ENCODE results near the gene ODAD3. TPM values are rescaled to one million over a fixed set of nuclear protein-coding genes. Genes with fewer than 3 reads are reported as not detected.
"Not testable (repeated sequence)": the region's sequence is repeated elsewhere in the genome, so short reads cannot be mapped to it uniquely, and the experiment has no call there.

Gene ODAD3
- total RNA-seq, 1 donor from 2014 or later, result not detected

- no peaks in the 10 kb centered on the region for H3K9me3 ChIP-seq
- no peaks in the 10 kb centered on the region for H3K27me3 ChIP-seq
- DNase-seq (ENCODE audit: low spot score in 2 of 2), result no peak
- peaks cover 12 to 14% of the 10 kb centered on the region in 2 donors for H3K4me1 ChIP-seq
- no peak overlapping the region for H3K27ac ChIP-seq
- no peak overlapping the region for H3K4me3 ChIP-seq
- no peak for TF ChIP-seq CTCF (IDR thresholded peaks at IDR 0.05)
- intact Hi-C loops (cut with DNase I), result no loop called here
- H3K36me3 ChIP-seq, result peaks cover 44 to 49% of the 10 kb centered on the region in 2 donors
These were observed 3.0 kb upstream of the ODAD3 start for GRCh38 chr19:11437955-11438354.

GRCh38 chr19:11435833-11436313, 952 bp upstream of the ODAD3 start:
- peak overlapping the region; percentile 82 to 93 for H3K4me3 ChIP-seq
- TF ChIP-seq CTCF (IDR thresholded peaks at IDR 0.05), result no peak
- H3K9me3 ChIP-seq, result no peaks in the 10 kb centered on the region
- no peak for DNase-seq (ENCODE audit: low spot score in 2 of 2)
- peaks cover 28 to 29% of the 10 kb centered on the region in 2 donors for H3K36me3 ChIP-seq
- H3K27me3 ChIP-seq, result no peaks in the 10 kb centered on the region
- intact Hi-C loops (cut with DNase I), result loop anchor here (1.0 to 2.0 kb wide), 5 partner anchors 14 to 90 kb away; partner anchors contain the start of genes CCDC159, SWSAP1, TMEM205 and ZNF653
- H3K4me1 ChIP-seq, result peaks cover 12 to 14% of the 10 kb centered on the region in 2 donors
- peak overlapping the region; percentile 26 to 46 for H3K27ac ChIP-seq

GRCh38 chr19:11434703-11435056, 241 bp downstream of the ODAD3 start:
- H3K4me3 ChIP-seq, result peak overlapping the region; percentile 82 to 93
- intact Hi-C loops (cut with DNase I), result loop anchor here (1.0 to 2.0 kb wide), 5 partner anchors 12 to 88 kb away; partner anchors contain the start of genes CCDC159, SWSAP1, TMEM205 and ZNF653
- peak overlapping the region; percentile 73 to 80 for H3K27ac ChIP-seq
- TF ChIP-seq CTCF (IDR thresholded peaks at IDR 0.05), result no peak
- DNase-seq (ENCODE audit: low spot score in 2 of 2), result no peak
- H3K36me3 ChIP-seq, result peaks cover 18 to 20% of the 10 kb centered on the region in 2 donors
- no peaks in the 10 kb centered on the region for H3K27me3 ChIP-seq
- H3K4me1 ChIP-seq, result peaks cover 12 to 14% of the 10 kb centered on the region in 2 donors
- H3K9me3 ChIP-seq, result no peaks in the 10 kb centered on the region

GRCh38 chr19:11433526-11433925, 1.4 kb downstream of the ODAD3 start:
- H3K27me3 ChIP-seq; H3K27ac ChIP-seq; DNase-seq (ENCODE audit: low spot score in 2 of 2); H3K9me3 ChIP-seq; intact Hi-C loops (cut with DNase I); H3K4me3 ChIP-seq: not testable (repeated sequence)
- Histone ChIP-seq H3K36me3 (peaks cover 11 to 13% of the 10 kb centered on the region in 2 donors), H3K4me1 (peaks cover 12 to 14% of the 10 kb centered on the region in 2 donors)

- no peak for TF ChIP-seq CTCF (IDR thresholded peaks at IDR 0.05)
- intact Hi-C loops (cut with DNase I), result no loop called here
- Histone ChIP-seq H3K36me3 (no peaks in the 10 kb centered on the region), H3K27ac (no peak overlapping the region), H3K27me3 (no peaks in the 10 kb centered on the region), H3K4me3 (no peak overlapping the region), H3K4me1 (peaks cover 0 to 6% of the 10 kb centered on the region in 2 donors), H3K9me3 (no peaks in the 10 kb centered on the region)
- DNase-seq (ENCODE audit: low spot score in 2 of 2), result no peak
These were observed 8.3 kb downstream of the ODAD3 start for GRCh38 chr19:11426656-11427055.

- intact Hi-C loops (cut with DNase I), result no loop called here
These were observed 9.0 kb downstream of the ODAD3 start for GRCh38 chr19:11425719-11426457.

More at GRCh38 chr19:11425719-11426457, 9.0 kb downstream of the ODAD3 start:
- no peaks in the 10 kb centered on the region for H3K36me3 ChIP-seq
- no peaks in the 10 kb centered on the region for H3K9me3 ChIP-seq
- H3K27me3 ChIP-seq, result no peaks in the 10 kb centered on the region
- TF ChIP-seq CTCF (IDR thresholded peaks at IDR 0.05), result no peak
- no peak for DNase-seq (ENCODE audit: low spot score in 2 of 2)
- no peak overlapping the region for H3K27ac ChIP-seq
- H3K4me1 ChIP-seq, result peaks cover 7 to 14% of the 10 kb centered on the region in 2 donors
- no peak overlapping the region for H3K4me3 ChIP-seq

Data from ascending aorta (tissue), 2 donors.